ENCODE data around the gene TAMALIN. TPM values are rescaled to one million over a fixed set of nuclear protein-coding genes. Genes with fewer than 3 reads are reported as not detected.
A peak's percentile ranks its signal among the peaks of the same experiment; 100 is the strongest.

TAMALIN gene
- total and polyA plus RNA-seq, 2 donors from 2014 or later, result 22.3 to 52.3 TPM

DNA sequence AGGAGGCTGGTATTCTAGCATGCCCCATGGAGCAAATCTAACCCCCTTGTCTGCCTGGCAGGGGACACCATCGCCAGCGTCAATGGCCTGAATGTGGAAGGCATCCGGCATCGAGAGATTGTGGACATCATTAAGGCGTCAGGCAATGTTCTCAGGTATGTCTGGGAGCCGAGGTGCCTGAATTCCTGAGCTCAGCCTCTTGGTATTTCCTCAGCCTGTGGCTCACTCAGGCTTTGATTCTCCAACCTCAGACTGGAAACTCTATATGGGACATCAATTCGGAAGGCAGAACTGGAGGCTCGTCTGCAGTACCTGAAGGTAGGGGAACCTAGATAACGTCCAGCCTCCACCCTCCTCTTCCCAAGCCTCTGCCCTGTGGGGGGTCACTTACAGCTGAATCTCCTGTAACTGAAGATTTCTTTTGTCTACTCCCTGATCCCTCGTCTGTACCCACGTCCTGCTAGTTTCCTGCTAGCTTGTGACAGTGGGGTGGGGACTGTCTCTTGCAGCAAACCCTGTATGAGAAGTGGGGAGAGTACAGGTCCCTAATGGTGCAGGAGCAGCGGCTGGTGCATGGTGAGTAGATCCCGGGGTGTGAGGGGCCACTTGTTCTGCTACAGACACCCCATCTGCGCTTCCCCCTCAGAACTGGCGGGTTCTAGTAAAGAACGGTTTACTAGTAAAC is 7.0 kb downstream of the TAMALIN start:
- FAIRE-seq (no peak), DNase-seq (peak in 1 of 5 donors; percentile 43)
- H3K4me3 ChIP-seq (ENCODE audit: low read length in 3 of 3), result no peak overlapping the region
- no peaks in the 10 kb centered on the region for H3K9me3 ChIP-seq (ENCODE audit: control insufficient read depth in 2 of 3, insufficient read depth in 1 of 3, low read length in 3 of 3)
- intact Hi-C loops (cut with DNase I), result no loop called here
- H3K4me1 ChIP-seq (ENCODE audit: control insufficient read depth in 2 of 3, insufficient read depth in 2 of 3, low read depth in 1 of 3, low read length in 3 of 3), result peaks cover 3 to 12% (median 6%) of the 10 kb centered on the region in 3 donors
- H3K27ac ChIP-seq (ENCODE audit: low read depth in 2 of 2, low read length in 2 of 2), result no peak overlapping the region
- TF ChIP-seq, protein P1, sequence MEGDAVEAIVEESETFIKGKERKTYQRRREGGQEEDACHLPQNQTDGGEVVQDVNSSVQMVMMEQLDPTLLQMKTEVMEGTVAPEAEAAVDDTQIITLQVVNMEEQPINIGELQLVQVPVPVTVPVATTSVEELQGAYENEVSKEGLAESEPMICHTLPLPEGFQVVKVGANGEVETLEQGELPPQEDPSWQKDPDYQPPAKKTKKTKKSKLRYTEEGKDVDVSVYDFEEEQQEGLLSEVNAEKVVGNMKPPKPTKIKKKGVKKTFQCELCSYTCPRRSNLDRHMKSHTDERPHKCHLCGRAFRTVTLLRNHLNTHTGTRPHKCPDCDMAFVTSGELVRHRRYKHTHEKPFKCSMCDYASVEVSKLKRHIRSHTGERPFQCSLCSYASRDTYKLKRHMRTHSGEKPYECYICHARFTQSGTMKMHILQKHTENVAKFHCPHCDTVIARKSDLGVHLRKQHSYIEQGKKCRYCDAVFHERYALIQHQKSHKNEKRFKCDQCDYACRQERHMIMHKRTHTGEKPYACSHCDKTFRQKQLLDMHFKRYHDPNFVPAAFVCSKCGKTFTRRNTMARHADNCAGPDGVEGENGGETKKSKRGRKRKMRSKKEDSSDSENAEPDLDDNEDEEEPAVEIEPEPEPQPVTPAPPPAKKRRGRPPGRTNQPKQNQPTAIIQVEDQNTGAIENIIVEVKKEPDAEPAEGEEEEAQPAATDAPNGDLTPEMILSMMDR (IDR thresholded peaks at IDR 0.05; ENCODE audit: borderline replicate concordance, extremely low read depth, insufficient read depth), result no peak
- no peaks in the 10 kb centered on the region for H3K27me3 ChIP-seq (ENCODE audit: control insufficient read depth, insufficient read depth, low read length)
- H3K36me3 ChIP-seq (ENCODE audit: control insufficient read depth in 2 of 3, insufficient read depth in 3 of 3, low read length in 3 of 3), result peaks cover 0 to 4% (median 4%) of the 10 kb centered on the region in 3 donors
- H3K9ac ChIP-seq (ENCODE audit: low read length in 3 of 3), result no peak overlapping the region

- TF ChIP-seq, protein P1 (IDR thresholded peaks at IDR 0.05; ENCODE audit: borderline replicate concordance, extremely low read depth, insufficient read depth), result no peak
- FAIRE-seq (no peak), DNase-seq (peak in 4 of 5 donors; percentile 72 to 82 (median 77))
- no peak overlapping the region for H3K9ac ChIP-seq (ENCODE audit: low read length in 3 of 3)
- H3K9me3 ChIP-seq (ENCODE audit: control insufficient read depth in 2 of 3, insufficient read depth in 1 of 3, low read length in 3 of 3), result no peaks in the 10 kb centered on the region
- H3K4me3 ChIP-seq (ENCODE audit: low read length in 3 of 3), result no peak overlapping the region
- peaks cover 3 to 9% (median 6%) of the 10 kb centered on the region in 3 donors for H3K4me1 ChIP-seq (ENCODE audit: control insufficient read depth in 2 of 3, insufficient read depth in 2 of 3, low read depth in 1 of 3, low read length in 3 of 3)
- intact Hi-C loops (cut with DNase I), result no loop called here
- H3K36me3 ChIP-seq (ENCODE audit: control insufficient read depth in 2 of 3, insufficient read depth in 3 of 3, low read length in 3 of 3), result peaks cover 0 to 4% (median 4%) of the 10 kb centered on the region in 3 donors
- no peaks in the 10 kb centered on the region for H3K27me3 ChIP-seq (ENCODE audit: control insufficient read depth, insufficient read depth, low read length)
- no peak overlapping the region for H3K27ac ChIP-seq (ENCODE audit: low read depth in 2 of 2, low read length in 2 of 2)
Measured at GRCh38 chr12:52014567-52015530, 8.1 kb downstream of the TAMALIN start.

DNA sequence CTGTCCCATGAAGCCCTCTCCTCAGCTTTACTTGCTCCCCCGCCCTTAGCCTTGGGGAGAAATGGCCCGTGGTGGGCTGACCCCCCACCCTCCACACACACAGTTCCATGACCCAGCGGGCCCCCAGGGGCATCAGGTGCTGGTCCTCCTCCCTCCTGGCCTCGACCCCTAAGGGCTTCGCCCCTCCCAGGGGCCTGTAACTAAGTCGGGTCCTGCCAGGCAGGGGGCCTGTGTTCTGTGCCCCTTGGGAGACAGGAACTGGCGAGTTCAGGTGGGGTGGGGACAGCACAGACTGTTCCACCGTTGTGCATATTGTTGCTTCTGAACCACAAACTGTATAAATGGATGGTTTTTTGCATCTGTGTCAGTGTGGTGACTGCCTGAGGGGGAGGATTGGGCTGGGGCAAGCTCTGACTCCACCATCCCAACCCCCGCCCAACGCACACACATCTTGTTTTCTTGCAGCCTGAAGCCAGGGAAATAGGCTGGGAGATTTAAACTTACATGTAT is 8.8 kb downstream of the TAMALIN start:
- DNase-seq (peak in 1 of 5 donors; percentile 68), FAIRE-seq (no peak)
- Histone ChIP-seq H3K27me3 (ENCODE audit: control insufficient read depth, insufficient read depth, low read length) (no peaks in the 10 kb centered on the region), H3K27ac (ENCODE audit: low read depth in 2 of 2, low read length in 2 of 2) (no peak overlapping the region), H3K9ac (ENCODE audit: low read length in 3 of 3) (no peak overlapping the region), H3K9me3 (ENCODE audit: control insufficient read depth in 2 of 3, insufficient read depth in 1 of 3, low read length in 3 of 3) (no peaks in the 10 kb centered on the region), H3K4me3 (ENCODE audit: low read length in 3 of 3) (no peak overlapping the region), H3K4me1 (ENCODE audit: control insufficient read depth in 2 of 3, insufficient read depth in 2 of 3, low read depth in 1 of 3, low read length in 3 of 3) (peaks cover under 1 to 6% (median 4%) of the 10 kb centered on the region in 3 donors), H3K36me3 (ENCODE audit: control insufficient read depth in 2 of 3, insufficient read depth in 3 of 3, low read length in 3 of 3) (peaks cover 0 to 4% (median 4%) of the 10 kb centered on the region in 3 donors)
- intact Hi-C loops (cut with DNase I), result no loop called here
- TF ChIP-seq, protein P1 (IDR thresholded peaks at IDR 0.05; ENCODE audit: borderline replicate concordance, extremely low read depth, insufficient read depth), result no peak
